ENCODE measurements around the gene TET1.
A peak's percentile ranks its signal among the peaks of the same experiment; 100 is the strongest.
"Not testable (repeated sequence)": the region's sequence is repeated elsewhere in the genome, so short reads cannot be mapped to it uniquely, and the experiment has no call there.

Gene TET1

DNA sequence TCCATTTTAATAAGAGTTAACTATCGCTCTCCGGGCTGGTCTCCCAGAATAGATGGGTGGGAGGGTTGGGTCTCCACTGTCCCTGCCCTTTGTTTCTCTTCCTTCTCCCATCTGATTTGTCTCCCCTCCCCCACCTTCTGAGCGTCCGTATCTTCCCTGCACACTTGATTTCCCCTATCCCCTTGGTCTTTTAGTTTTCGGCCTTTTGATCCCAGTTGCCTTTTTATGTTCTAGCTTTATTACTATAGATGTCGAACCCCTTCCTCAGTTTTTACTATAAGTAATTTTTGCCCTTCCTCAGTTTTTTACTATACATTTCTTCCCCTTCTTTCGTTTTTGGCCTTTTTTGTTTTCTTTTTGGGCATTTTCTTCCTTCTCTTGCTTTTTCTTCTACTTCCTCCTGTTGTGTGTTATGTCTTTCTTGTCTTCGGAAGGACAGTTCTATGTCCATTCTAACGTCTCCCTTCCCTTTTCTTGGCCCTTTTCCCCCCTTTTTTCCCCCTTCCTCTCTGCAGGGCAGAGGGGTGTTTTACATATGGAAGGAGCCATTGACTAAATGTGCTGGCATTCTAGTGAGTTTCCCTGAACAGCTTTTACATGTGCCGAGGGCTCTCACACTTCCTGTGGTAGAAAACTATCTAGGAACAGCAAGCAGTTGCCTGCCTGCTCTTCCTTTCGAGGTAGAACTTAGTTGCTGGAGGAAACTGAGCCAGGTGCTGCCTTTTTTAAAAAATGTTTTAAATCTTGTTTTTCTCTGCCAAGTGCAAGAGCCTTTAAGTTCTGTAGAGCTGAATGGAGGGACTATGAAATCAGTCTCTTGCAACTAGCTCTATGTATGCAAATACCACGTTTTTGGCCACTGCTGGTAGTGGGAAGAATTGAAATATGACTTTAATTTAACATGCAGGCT lies 2.8 kb downstream of the TET1 start:
- no peak for DNase-seq

DNA sequence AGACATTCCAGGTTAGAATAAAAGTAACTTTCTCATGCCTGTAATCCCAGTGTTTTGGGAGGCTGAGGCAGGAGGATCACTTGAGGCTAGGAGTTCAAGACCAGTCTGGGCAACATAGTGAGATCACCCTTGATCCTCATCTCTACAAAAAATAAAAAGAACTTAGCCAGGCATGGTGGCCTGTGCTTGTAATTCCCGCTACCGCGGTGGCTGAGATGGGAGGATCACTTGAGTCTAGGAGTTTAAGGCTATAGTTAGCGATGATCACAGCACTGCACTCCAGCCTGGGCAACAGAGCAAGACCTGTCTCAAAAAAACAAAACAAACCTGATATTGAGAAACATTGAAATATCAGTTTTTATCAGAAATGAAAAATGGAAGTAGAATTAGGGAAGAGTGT lies 4.6 kb downstream of the TET1 start:
- DNase-seq: no peak

DNA sequence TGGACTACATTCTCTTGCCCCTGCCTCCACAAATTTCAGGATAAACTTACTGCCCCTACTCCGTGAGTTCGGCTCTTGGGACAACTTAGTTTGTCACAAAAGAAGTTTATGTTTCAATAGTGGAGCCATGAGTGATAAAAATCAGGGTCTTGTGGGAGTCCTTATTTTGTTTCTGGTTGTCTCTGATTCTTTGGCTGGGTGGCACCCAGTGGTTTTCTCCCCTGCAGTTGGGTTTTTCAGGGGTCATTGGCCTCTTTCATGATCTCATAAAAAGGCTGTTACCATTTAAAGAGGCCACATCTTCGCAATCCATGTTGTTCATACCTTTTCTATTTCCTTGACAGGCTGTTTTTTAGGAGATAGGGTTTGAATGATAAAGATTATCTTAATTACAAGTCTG lies 5.5 kb downstream of the TET1 start:
- no peak for DNase-seq

DNA sequence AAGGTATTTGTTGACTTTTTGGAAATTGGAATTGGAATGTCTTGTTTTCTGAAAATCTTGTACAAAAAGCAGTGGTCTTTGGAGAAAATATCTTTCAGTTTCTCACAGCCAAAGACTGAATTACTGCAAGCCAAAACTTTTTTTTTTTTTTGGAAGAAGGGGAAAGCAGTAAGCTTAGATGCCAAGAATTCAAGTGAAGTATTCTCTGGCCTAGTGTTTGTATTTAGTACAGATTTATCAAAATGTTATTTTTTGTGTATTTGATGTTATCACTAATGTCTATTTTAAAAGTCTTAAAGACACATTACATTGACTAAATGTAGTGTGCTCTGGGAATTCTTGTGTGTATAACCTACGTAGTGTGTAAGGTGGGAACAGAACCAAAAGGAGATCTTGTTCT lies 6.2 kb downstream of the TET1 start:
- no peak for DNase-seq

DNA sequence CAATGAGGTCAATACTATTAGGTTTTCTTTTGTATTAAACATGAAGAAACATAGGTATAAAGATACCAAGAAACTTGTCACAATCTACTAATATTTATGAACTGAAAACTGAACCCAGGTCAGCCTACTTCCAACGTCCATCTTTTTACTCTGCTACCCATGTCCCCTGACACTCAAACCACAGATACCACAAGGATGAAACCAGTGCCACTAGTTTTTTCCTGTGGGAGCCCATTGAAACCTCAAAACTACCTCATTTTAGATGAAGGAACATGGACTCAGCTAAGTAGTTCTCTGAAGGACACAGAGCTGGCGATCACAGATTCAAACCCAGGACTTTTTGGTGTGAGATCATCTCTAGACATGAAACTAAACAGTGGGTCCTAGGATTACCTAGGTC lies 6.8 kb downstream of the TET1 start:
- no peak for DNase-seq

DNA sequence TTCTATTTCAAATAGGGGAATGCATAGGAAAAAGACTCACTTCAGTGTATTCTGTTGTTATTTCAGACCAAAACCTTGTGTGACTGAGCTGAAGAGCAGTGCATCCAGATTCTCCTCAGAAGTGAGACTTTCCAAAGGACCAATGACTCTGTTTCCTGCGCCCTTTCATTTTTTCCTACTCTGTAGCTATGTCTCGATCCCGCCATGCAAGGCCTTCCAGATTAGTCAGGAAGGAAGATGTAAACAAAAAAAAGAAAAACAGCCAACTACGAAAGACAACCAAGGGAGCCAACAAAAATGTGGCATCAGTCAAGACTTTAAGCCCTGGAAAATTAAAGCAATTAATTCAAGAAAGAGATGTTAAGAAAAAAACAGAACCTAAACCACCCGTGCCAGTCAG lies 12.0 kb downstream of the TET1 start:
- DNase-seq: no peak

DNA sequence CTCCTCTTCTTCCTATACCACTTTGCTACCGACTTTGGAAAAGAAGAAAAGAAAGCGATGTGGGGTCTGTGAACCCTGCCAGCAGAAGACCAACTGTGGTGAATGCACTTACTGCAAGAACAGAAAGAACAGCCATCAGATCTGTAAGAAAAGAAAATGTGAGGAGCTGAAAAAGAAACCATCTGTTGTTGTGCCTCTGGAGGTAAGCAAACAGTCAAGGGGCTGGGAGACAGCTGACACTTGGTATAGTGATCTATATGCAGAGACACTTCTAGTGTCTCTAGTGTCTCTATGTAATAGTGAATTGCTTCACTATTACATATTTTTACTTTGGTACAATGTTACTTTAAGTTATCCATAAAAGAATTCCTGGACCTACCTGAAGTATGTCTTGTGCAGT lies 13.9 kb downstream of the TET1 start:
- DNase-seq: no peak

DNA sequence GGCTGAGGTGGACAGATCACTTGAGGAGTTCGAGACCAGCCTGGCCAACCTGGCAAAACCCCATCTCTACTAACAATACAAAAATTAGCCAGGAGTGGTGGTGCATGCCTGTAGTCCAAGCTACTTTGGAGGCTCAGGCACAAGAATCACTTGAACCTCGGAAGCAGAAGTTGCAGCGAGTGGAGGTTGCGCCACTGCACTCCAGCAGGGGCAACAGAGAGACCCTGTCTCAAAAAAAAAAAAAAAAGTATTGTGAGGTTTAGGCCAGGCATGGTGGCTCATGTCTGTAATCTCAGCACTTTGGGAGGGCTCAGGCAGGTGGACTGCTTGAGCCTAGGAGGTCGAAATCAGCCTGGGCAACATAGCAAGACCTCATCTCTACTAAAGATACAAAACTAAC lies 16.0 kb downstream of the TET1 start:
- DNase-seq: no peak

DNA sequence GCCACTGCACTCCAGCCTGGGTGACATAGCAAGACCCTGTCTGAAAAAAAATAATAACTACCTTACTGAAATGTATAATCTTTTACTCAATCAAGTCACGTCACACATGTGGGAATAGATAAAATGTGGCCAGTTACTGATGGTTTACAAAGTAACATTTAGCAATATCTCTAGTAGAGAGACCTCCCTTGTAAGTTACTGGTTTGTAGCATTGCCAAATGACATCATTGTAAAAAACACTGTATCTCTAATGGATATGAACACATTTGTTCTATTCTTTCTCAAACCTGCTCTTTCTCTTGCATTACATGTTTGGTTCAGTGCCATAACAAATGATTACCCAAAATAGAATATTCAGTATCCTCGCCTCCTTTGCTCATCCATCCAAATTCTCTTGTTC lies 18.8 kb downstream of the TET1 start:
- no peak for DNase-seq

DNA sequence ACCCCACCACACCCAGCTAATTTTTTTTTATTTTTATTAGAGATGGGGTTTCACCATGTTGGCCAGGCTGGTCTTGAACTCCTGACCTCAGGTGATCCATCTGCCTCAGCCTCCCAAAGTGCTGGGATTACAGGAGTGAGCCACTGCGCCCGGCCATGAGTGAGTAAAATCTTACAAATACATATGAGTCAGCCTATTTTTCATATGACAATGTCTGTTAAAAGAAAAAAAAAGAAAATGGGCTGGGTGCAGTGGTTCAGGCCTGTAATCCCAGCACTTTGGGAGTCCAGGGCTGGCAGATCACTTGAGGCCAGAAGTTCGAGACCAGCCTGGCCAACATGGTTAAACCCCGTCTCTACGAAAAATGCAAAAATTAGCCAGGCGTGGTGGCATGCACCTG lies 24.1 kb downstream of the TET1 start:
- not testable (repeated sequence) for DNase-seq

DNA sequence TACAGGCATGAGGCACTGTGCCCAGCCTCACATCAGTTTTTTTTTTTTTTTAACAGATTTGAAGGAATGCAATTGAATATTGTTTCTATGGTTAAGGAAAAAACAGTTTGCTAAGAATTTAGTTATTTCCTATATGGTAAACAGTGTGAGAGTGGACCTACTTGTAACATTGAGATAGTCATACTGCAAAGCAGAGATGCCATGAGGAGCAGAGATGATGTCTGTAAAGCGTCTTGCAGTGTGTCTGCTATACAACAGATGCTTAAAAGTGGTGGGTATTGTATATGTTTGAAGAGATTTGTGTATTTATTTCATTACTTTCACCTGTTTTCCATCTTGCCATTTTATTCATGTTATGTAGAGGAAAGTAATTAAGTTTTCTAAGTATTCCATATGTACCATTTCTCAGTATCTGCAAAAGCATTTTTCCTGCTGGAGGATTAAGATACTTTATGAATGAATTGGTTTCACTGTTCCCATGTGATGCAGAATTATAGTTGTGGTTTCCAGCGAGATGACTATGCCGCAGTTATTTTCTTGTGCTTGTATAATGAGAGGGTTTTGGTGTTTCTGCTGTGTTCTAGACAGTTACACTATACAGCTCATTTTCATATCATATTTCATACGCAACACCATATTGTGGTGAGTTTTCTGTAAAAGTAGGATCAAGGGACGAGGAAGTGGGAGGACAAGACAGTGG lies 26.6 kb downstream of the TET1 start:
- DNase-seq: no peak

DNA sequence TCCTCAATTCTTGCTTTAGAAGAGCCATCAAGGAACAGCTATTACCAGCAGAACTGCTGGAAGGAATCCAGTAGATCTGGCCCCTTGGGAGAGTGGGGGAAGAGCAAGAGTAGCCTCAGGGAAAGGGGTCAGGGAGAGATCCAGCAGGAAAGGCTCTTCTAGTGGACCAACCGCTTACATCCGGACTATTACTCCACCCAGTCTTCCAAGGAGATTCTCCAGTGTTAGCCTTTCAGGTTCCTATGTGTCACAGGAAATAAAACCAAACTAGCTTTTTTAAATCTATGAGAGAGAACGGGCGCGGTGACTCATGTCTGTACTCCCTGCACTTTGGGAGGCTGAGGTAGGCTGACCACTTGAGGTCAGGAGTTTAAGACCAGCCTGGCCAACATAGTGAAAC lies 34.3 kb downstream of the TET1 start:
- no peak for DNase-seq

DNA sequence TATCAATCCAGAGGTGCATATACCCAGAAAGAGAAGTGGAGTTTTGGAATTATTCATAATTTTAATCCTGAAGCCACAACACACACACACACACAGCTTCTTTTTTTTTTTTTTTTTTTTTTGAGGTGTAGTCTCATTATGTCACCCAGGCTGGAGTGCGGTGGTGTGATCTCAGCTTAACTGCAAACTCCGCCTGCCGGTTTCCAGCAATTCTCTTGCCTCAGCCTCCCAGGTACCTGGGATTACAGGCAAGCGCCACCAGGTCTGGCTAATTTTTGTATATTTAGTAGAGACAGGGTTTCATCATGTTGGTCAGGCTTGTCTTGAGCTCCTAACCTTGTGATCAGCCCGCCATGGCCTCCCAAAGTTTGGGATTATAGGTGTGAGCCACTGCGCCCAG lies 35.4 kb downstream of the TET1 start:
- DNase-seq: no peak

DNA sequence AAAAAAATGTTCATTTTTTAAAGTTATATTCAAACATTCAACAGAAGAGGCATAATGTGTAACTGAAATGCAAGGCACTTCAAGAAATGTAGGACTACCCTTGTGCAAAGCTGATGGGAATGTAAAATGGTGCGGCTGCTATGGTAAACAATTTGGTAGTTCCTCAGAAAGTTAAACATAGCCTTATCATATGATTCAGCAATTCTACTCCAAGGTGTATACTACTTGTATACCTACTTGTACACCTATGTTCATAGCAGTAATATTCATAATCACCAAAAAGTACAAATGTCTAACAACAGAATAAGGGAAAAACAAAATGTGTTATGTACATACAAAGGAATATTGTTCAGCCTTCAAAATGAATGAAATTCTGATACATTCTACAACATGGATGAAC lies 37.3 kb downstream of the TET1 start:
- no peak for DNase-seq

DNA sequence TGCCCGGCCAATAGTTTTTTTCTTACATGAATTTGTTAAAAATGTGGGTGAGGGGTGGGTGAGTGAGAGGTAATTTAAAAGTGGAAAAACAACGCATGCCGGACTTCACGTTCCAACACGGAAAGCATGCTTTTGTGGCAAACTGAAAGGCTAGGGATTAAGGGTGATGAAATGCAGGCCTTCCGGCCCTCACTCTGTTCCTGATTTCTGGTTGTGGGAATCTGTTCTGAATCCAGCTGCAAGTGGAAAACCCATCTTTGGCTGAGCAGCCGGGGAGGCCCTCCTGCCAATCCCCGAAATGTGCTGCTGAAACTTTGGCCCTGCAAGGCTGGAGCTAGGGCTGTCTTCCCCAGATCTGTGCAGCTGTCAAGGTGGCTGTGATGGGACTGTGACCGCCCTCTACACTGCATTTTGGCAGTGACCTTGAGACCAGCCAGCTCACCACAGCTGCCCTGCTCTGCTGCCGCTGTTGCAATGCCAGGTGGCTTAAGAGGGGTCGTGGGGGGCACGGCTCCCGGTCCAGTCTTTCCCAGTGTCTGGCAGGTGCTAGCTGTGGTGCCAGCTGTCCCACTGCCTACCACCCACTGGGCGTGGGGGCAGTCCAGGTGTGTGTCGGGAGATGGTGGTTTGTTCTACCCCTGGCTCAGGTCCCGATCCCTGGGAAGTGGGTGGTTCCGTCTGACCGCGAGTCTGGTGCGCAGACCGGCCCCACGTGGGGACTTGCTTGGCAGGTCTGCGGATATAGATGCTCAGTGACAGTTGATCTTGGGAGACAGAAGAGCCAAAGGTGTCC lies 39.0 kb downstream of the TET1 start:
- peak in 31 of 56 donors; percentile 3 to 56 (median 20) for DNase-seq

DNA sequence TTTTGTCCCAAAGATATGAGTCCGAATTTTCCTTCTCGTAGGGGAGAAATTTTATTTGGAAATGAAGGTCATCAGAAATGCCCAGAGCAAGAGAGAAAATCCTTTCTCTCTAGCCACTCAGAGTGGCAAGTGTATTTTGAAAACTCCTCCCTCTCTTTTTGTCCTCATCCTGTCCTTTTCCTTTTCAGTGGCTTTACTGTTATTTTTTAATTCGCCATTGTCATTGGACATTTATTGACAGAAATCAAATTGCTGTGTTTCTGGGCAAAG lies 39.6 kb downstream of the TET1 start:
- DNase-seq: no peak

DNA sequence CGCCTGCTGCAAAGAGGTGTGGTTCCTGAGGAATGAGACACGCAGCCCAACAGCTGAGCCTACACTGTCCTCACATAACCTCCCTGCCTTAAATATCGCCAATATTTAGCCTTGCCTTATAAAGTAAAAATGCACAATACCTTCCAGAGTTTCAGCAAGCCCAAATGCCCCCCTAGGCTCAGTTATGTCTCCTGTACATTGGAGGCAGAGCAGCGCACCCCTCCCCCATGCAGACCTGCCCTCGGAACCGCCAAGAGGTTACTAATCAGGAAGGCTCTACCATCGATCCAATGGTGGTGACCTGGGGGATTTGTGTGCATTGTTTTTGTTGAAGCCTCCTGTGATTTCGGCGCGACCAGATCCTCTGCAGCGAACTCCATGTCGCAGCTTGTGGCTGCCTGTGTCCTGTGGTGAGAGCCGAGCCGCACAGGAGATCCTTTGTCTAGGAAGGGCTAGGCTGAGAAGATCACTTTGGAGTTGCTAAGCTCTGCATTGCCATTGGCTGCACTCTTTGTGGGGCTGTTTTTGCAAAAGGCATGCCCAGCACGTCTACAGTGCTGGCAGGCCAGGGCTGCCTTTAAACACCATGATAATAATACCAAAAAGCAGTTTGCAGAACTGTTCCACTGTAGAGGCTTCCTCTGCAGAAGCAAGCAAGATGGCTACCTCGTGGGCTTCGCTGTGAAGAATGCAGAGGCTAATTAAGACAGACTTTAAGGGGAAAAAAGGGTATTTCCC lies 40.1 kb downstream of the TET1 start:
- DNase-seq: peak; percentile 9 to 93 (median 80)

DNA sequence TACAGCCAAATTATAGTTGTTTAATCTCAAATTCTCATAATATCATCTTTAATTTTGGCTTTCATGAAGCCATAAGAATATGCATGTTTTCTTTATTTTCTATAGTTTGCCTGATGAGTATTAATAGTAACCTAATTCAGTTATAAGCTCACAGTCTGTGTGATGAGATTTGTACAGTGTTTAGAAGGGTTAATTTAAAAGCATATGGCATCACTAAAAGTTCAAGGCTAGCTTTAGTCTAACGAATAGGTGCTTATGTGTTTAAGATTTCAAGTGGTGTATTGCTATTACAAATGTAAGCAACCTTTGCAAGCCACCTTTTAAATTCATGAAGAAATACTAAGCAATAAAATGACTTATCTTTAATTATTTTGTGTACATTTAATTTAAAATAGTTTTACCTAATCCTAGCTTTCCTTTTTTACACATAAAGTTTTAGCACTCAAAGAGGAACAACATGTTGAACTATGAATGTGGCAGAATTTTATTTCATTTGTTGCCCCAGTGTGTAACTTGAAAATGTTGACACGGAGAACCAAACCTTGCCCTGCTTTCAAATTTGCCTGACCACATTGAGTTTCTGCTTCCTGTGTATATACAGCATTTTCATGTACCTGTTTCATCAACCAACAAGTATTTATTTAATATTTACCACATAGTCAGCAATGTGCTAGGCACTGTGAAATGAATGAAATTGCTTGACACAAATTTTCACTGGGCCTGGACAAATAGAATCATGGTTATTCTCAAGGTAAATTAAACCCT lies 41.5 kb downstream of the TET1 start:
- DNase-seq: no peak

DNA sequence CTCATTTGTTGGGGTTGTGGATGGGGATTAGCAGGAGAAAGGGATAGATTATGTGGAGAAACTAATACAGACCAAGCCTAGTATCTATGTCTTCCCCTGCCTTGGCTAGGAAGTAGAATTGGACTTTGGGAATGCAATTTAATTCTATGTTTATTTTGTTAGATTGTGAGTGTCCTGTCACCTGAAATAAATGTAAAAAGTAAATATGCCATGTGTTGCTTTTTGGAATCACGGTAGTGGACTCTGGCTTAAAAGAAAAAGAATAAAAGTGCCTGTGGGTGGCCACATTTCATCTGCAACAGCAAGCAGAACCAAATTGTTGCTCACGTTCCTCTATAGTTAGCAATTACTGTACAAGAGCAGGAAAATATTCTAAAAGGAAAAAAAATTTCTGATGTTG lies 42.3 kb downstream of the TET1 start:
- no peak for DNase-seq

DNA sequence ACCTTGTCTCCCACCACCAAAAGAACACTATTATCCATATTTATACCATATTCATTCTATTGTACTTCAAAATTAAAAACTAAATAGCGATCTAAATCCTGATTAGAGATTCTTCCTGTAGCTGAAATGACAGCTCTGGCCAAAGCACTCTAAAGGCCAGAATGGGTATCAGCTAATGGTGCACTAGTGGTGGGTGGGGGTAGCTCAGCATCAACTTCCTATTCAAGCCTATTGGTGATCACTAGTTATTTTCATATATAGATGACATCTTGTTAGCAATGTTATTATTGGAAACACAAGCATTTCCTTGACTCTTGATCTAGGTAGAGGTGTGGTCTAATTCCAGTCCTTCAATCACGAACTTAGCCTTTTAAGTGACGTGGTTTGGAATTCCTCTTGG lies 43.6 kb downstream of the TET1 start:
- DNase-seq: no peak

DNA sequence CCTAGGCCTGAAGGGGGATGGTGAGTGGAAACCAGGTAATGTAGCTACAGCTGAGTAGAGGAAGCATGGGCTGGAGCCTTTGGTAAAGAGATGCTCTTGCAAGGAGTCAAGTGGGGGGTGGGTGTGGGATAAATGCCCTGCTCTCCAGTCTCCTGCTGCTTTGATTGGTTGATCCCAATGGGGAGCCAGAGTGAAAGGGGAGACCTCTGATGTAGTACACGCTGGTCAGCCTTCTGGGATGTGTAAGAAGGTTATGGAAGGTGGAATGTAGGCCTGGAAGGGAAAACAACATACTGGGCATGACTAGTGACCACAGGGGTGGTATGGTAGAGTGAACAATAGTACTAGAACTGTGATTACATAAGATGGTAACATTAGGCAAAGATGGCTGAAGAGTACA lies 44.3 kb downstream of the TET1 start:
- no peak for DNase-seq
